ENCODE results near the gene ADAMTS18.

GRCh38 chr16:77304134-77304533, 130.7 kb downstream of the ADAMTS18 start:
- TF ChIP-seq CTCF (IDR thresholded peaks at IDR 0.05) (no peak), POLR2AphosphoS5 (IDR thresholded peaks at IDR 0.05) (no peak)
